HG03045 (cell line): ENCODE results near the gene STX18.
"Not testable (repeated sequence)": the region's sequence is repeated elsewhere in the genome, so short reads cannot be mapped to it uniquely, and the experiment has no call there.

Experiments used
- ATAC-seq: cut with Tn5 transposase; IDR thresholded peaks from one replicate; pipeline ENCODE4 v1.9.1; 2021; ENCODE audit warnings: mild to moderate bottlenecking, moderate library complexity; ENCODE audit not compliant: unreplicated experiment

STX18 gene

DNA sequence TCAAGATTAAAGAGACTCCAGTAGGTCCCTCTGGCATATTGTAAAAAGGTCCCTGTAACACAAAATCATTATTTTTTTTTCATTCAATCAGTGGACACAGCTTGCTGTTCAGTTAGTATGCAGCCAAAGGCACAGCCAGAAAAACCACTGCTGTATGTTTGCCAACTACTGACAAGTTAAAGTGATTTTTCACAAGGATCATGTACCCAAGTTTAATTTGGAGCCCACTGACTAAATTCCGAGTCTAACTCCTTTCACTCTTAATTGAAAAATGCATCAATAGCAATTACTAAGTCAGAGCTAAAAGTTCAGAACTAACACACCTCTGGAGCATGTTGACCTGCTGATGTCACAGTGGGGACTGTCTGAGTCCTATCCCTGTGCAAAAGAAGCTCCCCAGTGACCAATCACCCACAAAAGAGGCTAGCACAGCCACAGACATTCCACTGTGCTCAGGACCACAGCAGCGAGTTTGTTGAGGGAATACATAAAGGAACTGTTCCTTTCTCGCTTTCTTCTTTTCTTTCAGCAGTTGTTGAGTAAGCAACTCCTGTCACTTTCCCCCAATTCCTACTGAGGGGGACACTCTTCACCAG is 60.4 kb downstream of the STX18 start:
- no peak for ATAC-seq

DNA sequence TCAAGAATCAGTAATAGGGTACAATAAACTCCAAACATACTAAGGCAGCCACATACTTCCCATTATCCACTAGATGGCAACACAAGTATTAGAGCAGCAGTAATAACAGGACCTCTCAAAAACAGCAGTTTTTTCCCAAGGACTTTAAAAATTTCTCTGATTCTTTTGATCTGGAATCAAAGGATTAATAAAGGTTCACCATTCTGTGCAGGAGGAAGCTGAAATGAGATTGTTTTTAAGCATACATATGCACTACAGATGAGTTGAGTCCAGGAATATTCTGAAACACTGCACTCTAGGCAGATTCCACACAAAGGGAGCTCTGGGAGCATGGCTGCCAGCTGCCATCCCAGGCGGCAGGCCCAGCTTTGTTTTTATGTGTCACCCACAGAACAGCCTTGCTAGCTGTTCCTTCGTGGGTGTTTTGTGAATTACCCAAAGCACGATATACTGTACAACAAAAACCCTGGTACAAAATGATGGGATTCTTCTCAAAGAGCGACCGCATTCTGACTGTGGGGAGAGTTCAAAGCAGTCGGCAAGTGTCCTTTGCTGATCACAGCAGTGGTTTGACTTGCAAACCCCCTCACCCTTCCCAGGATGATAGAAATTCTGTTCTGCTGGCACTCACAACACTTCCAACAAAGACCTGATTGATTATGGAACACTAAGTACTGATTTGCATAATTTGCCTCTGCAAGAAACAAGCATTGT is 61.0 kb downstream of the STX18 start:
- ATAC-seq = no peak

DNA sequence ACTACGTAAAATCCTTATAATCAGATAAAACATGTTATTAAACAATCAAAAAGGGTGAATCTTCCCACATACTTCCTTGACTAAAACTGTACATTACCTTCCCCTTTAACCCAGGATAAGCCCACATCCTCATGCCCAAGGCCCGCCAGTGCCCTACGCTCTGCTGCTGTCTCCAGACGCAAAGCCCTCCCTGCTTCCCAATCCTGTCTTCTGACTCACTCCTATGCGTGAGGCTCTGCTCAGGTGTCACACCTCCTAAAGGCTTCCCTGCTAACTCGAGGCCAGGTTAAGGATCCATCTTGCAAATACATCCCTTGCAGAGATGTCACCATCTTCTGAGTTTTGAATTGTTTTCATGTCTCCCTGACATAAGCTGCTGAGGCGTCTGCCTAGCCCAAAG is 61.6 kb downstream of the STX18 start:
- ATAC-seq = no peak

DNA sequence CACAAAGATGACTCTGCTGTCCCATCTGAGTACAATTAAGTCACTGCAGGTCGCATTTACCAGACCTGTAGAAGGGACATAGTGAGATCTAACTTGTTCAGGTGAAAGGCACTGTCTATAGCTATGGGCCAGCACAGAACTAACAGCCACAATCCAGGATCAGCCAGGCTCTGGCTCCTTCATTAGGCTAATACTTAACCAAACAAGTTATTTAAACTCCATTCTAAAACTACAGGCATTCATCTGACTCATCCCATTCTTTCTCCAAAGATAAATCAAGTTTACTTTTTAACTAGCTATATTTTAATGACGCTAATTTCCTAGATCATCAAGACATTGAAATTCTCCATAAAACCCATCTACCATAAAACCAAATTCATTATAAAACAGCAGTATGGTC is 62.5 kb downstream of the STX18 start:
- no peak for ATAC-seq

DNA sequence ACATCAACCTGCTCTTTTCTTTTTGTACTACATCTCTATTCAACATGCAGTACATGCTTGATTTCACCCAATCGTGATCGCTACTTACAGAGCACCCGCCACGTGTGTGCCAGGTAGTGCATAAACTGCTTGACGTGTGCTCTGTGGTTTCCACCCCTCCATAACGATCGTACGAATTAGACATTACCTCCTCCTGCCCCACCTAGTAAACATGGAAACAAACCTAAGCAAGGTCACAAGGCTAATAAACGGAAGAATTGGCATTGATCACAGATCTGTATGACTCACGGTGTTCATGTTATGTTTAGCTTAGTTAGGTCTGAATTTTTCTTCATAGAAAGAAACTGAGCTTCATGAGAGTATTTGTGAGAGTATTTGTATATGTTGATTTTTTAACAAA is 64.1 kb downstream of the STX18 start:
- ATAC-seq = no peak

DNA sequence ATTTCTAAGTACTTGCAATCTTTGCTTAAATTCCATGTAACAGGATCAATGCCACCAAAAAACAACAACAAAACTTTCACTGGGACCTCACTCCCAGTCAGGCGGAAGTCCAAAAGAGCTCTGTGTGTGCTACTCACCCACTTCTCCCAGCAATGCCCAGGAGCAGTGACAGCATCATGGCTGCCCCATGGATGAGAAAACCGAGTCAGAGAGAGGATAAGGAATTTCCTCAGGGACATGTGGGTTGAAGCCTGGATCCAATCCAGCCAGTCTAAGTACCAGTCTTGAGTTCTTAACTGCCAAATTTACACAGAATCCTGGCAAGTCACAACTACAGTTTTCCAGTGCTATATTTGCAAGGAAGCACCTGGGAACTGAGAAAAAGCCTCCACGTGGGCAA is 64.5 kb downstream of the STX18 start:
- no peak for ATAC-seq

DNA sequence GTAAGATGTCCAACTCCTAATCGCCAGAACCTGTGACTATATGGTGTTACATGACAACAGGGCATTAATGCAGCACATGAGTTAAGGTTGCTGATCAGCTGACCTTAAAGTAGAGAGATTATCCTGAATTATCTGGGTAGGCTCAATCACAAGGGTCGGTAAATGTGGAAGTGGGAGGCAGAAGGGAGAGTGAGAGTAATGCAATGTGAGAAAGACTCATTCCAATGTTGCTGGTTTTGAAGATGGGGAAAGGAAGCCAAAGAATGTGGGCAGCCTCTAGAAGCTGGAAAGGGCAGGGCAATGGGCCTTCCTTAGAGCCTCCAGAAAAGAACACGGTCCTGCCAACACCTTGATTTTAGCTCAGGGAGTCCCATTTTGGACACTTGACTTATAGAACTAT is 67.4 kb downstream of the STX18 start:
- ATAC-seq = no peak

DNA sequence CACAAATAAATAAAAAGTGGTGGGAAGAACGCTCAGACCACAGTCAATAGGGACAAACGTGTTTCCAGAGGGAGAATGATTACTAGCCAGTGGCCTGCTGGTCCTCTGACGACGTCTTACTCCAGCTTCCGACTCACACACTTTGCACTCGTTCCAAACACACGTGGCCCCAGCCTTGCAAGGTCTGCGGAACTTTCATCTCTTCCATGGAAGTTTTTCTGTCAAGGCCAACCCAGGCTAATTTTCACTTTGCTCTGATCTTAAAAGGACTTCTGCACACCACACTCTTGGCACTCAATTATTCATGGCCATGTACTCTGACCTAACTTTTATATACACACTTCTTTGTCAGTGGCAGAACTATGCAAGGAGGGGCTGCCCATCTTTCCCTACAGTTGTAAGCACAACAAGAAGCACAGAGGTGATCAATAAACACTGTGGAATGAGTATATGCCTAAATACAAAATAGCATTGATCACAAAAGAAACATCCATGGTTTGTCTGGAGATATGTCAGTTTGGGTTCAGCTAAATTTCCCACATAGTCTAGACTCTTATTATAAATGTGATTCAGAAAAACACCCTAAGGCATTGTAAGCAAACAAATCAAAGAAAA is 69.4 kb downstream of the STX18 start:
- ATAC-seq = no peak

DNA sequence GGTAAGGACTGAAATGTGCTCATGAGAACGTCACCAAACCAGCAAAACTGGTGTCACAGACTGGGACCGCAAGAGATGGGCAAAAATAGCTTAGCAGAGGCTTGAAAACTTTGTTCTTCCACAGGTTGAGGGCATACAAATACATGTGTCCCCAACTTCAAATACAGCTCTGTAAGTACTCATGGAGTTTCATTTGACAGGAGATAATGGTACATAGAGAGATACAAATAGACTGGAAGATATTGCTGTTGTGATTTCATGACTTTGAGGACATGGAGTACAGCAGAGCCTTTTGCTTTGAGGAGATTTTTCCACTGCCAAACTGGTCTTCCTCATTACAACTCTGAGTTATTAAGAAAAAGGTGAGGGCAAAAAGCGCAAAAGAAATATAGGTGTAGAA is 70.7 kb downstream of the STX18 start:
- no peak for ATAC-seq

DNA sequence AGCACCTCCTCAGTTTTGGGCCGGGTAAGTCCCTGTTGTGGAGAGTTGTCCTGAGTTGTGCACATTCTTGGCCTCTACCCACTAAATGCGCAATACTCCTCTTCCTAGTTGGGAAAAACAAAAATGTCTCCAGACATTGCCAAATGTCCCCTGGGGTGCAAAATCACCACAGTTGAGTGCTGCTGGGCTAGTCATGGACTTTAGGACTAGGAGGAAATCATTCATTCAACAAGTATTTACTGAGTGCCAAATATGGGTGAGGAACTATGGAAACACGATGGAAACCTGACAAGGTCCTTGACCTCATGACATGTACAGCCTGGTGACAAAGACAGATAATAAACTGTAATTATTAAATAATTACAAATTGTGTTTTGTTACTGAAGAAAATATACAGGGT is 71.6 kb downstream of the STX18 start:
- no peak for ATAC-seq

DNA sequence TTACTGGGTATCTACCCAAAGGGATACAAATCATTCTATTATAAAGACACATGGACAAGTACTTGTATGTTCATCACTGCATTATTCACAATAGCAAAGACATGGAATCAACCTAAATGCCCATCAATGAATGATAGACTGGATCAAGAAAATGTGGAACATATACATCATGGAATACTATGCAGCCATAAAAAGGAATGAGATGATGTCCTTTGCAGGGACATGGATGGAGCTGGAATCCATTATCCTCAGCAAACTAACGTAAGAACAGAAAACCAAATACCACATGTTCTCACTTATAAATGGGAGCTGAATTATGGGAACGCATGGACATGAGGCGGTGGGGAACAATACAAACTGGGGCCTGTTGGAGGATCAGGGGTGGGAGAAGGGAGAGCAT is 76.6 kb downstream of the STX18 start:
- ATAC-seq = not testable (repeated sequence)

DNA sequence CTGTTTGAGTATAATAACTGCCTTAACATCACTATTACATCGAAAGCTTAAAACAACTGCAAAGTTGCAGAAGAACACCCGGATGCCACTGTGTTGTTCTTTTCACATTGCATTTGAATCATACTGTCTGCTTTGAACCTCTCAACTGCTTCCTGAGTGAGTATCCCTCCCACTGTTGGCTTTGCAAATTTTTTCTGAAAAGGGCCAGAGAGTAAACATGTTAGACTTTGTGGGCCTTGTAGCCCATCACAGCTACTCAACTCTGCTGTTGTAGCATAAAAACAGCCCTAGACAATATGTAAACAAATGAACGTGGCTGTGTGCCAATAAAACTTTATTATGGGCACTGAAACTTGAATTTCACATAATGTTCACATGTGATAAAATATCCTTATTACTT is 78.9 kb downstream of the STX18 start:
- no peak for ATAC-seq

DNA sequence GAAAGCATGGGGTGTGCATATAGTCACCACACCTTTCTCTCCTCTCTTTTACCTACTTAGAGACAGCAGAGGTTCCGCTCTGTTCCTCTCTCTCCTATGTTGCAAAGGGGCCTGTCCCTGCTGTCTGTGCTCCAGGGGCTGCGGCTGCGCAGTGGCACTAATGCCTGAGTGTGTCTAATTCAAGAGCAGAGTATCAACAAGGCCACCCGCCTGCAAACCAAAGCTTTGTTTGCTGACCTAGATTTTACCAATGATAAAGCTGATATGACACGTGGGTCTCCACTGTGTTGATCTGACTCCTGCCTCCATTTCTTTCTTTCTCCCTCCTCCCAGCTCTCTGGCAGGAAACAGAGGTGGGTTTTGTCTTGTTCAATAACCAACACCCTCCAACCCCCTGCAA is 80.0 kb downstream of the STX18 start:
- ATAC-seq = no peak

DNA sequence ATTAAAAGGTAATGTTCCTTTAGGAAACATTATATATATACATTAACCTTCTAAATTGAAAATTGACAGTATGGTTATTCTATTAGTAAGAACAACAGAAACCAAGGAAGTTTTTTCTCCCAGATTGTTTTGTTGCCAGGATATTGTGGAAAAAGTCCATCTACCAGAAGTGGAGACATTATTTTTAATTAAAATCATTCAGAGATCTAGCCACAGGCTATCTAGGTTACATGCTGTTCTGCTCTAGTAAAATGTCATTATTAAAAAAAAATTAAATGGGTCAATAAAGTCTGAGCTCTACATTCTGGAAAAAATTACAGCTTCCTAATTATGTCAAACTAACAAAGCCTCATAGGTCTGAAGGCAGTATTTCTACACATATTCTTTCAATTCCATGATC is 80.7 kb downstream of the STX18 start:
- no peak for ATAC-seq

DNA sequence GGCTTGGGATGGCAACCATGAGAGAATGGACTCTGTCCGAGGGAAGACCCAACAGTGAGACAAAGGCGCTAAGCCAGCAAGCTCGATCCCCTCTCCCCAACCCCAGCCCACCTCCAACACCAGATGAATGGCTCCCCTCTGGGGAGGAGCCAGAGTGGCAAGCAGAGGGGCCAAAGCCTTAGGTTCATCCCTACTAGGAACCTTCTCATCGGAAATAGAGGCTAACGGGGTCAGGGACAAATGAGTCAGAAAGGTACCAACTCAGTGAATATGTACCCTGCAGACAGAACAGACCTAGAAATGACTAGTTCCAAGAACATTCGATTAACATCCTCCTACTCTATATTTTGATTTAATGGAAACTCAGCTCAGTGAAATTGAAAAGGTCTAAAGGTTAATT is 81.1 kb downstream of the STX18 start:
- no peak for ATAC-seq

DNA sequence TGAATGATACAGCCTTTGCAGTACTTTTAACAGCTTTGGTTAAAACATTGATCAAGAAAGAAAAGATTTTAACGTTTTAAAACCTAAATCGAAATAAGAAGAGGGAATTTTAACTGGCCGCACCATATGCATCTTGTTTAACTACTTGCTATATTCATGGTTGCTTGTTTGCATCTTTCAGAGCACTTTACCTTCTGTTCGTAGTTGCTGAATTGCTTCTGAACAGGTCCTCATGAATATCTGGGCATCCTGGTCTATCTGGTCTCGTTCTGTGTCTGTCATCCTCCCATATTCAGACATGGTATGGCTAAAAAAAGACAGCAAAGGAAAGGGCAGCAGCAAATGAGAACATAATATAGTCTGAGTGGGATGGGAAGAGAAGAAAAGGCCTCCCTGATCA is 82.7 kb downstream of the STX18 start:
- ATAC-seq = no peak

DNA sequence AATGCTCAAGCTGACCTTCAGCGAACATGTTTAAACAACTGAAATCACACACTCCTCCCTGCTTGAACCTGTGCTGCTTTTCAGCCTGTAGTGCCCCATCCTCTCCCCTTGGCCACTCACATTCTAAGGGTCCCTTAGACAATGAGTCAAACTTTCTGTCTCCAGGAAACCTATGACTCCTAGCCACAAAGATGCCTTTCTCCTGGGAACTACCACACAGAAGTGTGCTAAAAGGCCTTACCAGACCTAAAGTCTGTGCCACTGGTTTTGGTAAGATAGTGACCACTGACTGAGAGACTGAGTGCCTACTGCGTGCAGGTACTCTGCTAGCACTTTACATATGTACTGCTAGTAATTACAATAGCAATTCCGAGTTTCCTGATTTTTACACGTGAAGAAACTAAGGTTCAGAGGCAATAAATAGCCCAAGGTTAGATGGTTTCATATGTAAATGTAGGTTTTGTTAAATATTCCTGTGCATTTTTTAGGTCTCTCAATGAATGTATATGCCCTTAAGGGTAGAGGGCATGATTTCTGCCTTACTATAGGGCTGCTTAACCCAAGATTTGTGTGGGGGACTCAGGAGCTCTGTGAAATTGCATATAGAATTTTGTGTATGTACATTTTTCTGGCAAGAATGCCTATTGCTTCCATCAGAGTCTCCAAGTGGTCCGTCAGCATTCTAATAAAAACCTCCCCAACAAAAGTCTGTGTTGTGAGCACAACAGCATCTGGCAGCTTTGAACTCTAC is 83.9 kb downstream of the STX18 start:
- no peak for ATAC-seq

DNA sequence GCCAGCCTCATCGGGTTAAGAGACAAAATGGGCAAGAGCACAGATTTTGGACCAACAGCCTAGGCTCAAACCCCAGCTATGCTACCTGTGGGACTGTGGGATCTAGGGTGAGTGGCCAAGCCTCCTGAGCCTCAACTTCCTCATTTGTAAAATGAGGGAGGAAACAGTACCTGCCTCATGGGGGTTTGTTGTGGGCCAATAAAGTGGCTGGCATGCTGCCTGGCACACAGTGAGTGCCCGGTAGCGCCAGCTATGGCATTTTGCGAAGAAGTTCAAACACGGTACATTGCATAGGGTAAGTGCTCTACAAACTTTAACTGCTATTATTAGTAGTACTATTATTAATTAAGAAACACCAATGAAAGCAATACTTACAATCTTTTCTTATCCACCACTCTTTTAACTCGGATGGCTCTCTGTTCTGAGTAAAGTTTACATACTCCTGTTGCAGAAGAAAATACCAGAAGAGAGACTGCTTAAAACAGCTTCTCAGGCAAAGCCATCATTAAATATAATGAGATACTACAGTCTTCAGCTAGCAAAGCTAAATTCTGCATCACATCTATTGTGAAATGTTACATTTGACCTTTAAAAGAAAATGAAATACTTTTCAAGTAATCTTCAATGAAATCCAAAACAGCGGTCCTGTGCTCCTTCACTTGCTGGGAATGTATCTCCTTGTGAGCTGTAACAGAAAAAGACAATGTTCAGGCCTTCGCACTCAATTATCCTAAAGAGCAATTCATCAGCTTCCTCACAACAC is 84.9 kb downstream of the STX18 start:
- no peak for ATAC-seq

DNA sequence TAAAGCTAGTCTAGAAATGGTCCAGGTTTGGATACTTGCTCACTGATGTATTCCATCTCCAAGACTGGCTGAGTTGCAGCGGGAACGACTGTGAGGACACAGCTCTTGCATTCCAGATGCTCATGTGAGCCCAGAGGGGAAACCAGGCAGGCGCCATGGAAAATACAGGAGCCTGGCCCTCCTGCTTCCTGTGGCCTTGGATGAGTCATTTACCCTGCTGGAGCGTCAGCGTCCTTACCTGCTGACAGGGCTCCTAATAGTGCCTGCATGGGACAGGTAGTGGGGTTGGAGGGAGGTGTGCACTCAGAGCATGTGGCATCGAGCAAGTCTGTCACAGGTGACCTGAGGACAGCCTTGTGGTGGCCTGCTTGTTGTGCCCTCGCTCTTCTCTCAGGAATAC is 85.5 kb downstream of the STX18 start:
- no peak for ATAC-seq

DNA sequence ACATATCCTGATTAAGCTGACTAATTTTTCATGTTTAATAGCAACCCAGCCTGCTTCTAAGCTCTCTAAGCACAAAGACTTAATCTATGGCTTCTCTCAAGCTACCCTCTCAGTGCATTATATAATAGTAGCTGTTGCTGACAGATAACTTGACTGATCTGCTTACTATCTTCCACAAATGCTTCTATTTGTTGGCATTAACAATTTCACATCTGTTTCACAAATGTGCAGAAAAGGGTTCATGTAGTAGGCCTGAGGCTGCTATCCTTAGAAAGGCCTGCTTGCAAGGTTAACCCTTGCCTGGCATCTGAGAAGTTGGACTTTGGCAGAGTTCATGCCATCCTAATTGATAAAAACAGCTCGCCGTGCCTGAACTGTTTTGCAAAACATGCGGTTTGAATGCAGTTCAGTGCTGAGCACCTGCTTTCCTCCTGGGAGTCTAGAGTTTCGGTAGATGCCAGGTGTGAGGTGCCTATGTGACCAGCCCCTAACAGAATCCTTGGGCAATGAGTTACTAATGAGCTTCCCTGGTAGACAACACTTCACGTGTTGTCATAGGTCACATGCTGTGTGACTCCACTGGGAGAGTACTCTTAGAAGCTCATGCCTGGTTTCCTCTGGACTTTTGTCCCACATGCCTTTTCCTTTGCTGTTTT is 86.5 kb downstream of the STX18 start:
- ATAC-seq = peak; percentile 61

DNA sequence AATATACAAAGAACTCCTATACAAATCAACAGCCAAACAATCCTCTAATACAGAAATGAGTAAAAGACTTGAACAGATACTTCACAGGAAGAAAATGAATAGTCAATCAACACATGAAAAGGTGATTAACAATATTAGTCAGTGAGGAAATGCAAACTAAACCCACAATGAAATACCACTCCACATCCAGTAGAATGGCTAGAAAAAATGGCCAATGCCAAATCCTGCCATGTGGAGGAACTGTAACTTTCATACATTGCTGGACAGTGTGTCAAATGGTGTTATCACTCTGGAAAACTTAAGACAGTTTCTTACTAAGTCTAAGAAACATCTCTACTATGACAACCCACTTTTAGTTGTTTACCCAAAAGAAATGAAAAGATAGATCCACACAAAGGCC is 95.4 kb downstream of the STX18 start:
- no peak for ATAC-seq
